ENCODE measurements around the gene KDM2A.
"Not testable (repeated sequence)": the region's sequence is repeated elsewhere in the genome, so short reads cannot be mapped to it uniquely, and the experiment has no call there.

The KDM2A gene

GRCh38 chr11:67118181-67118766 is 789 bp upstream of the KDM2A start:
- DNase-seq: no peak

DNA sequence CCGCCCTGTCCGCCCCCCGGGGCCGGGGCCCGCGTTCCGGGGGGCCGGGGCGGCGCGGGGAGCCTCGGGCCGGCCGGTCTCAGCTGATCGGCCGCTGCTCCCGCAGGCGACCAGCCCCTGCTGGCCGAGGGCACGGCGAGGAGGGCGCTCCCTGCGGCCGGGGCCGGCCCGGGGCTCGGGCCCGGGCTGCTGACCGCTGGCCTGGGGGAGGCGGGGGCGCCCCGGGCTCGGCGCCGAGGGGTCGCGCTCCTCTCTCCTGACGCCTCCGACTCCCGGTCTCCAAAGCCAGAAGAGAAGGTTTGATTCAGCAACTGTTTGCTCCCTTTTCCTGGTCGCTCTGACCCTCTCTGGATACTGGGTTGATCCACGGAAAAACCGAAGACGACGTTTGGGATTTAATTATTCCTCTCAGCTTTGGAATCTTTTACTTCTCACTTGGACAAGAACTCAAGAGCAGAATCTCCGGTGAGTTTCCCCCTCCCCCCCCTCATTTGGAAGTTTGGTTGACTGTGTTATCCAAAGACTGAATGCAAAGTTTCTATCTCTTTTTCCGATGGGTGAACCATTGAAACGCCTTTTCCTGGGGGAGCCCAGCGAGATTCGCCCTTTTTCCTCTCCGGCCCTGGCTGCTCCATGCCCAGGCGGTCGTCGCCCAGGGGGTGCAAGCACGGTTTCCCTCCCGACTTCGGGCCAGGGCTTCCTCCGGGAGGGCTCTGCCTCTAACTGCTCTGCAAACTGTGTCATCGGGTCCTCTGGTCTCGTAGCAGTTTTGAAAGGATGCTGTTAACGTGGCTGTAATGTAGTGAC is 725 bp downstream of the KDM2A start:
- DNase-seq: peak; percentile 24

GRCh38 chr11:67120456-67120855 is 1.4 kb downstream of the KDM2A start:
- no peak for DNase-seq

GRCh38 chr11:67120881-67121710 is 2.0 kb downstream of the KDM2A start:
- peak; percentile 34 for DNase-seq

DNA sequence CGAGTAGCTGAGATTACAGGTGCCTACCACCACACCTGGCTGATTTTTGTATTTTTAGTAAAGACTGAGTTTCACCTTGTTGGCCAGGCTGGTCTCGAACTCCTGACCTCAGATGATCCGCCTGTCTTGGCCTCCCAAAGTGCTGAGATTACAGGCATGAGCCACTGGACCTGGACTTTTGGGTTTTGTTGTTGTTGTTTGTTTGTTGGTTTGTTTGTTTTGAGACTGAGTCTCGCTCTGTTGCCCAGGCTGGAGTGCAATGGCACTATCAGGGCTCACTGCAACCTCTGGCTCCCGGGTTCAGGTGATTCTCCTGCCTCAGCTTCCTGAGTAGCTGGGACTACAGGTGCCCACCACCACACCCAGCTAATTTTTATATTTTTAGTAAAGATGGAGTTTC is 4.7 kb downstream of the KDM2A start:
- DNase-seq: not testable (repeated sequence)

GRCh38 chr11:67126243-67126642 is 7.2 kb downstream of the KDM2A start:
- not testable (repeated sequence) for DNase-seq

DNA sequence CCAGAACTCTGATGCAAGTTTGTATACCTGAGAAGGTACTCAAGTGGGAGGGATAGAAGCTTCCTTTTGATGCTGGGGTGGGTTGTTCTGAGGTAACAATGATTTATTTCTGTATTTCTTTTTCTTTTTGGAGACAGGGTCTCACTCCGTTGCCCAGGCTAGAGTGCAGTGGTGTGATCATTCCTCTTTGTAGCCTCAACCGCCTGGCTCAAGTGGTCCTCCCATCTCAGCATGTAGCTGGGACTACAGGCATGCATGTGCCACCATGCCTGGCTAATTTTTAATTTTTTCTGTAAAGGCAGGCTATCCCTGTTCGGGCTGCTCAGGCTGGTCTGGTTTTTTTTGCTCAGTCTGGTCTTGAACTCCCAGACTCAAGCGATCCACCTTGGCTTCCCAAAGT is 7.9 kb downstream of the KDM2A start:
- no peak for DNase-seq

GRCh38 chr11:67130861-67131260 is 11.8 kb downstream of the KDM2A start:
- DNase-seq: not testable (repeated sequence)

- DNase-seq: no peak
Measured at GRCh38 chr11:67136156-67136555, 17.1 kb downstream of the KDM2A start.

DNA sequence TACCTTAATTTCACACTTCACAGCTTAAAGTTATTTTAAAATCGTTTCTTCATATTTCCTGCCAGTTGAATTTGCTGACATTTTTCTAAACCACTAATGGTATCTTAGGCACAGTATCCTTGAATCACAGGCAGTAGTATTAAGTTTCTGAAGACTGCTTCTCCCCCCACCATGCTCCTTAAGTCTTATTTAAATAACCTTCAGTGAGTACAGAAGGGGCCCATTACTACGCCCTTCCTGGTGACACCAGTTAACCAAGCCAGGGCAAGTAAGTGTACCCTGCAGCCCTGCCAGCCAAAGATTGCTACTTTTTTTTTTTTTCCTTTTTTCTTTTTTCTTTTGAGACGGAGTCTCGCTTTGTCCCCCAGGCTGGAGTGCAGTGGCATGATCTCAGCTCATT is 19.9 kb downstream of the KDM2A start:
- DNase-seq: no peak

DNA sequence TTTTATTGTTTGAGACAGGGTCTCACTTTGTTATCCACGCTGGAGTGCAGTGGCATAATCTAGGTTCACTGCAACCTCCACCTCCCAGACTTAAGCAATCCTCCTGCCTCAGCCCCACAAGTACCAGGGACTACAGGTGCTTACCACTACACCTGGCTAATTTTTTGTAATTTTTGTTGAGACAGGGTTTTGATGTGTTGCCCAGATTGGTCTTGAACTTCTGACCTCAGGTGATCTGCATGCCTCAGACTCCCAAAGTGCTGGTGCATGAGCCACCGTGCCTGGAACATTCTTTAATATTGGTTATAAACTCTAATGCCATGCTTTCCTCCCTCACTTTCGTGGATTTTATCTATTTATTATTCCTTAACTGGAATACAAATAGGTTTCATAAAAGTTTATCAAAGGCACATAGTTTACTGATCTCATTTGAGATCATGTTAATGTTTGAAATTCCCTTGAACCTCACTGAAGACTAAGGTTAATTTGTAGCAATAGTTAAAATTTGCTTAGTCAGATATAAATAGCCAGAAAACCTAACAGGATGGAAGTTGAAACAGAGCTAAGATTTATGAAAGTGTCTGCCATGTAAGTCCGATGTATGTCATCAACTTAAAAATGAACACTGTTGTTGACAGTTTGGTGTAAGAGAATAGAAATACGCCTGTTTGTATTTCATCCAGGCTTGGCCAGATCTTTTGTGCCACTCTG is 27.6 kb downstream of the KDM2A start:
- no peak for DNase-seq

GRCh38 chr11:67153971-67154370 is 34.9 kb downstream of the KDM2A start:
- no peak for DNase-seq

DNA sequence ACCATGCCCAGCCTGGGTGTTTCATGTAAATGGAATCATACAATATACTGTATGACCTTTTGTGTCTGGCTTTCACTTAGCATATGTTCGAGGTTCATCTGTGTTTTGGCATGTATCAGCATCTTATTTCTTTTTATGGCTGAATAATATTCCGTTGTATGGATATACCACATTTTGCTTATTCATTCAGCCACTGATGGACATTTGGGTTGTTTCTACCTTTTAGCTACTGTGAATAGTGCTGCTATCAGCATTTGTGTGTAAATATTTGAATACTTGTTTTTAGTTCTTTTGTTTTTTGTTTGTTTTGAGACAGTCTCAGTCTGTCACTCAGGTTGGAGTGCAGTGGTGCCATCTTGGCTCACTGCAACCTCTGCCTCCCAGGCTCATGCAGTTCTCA is 35.7 kb downstream of the KDM2A start:
- no peak for DNase-seq

DNA sequence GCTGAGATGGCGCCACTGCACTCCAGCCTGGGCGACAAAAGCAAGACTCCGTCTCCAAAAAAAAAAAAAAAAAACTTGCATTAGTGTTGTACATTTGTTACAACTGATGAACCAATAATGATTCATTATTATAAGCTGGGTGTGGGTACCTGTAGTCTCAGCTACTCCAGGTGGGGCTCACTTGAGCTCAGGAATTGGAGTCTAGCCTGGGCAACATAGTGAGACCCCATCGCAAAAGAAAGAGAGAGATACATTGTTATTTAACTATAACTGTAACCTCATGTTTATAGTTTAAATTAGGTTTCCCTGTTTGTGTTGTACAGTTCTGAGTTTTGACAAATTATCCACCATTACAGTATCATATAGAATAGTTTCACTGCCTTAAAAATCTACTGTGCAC is 38.6 kb downstream of the KDM2A start:
- no peak for DNase-seq

GRCh38 chr11:67158221-67158620 is 39.2 kb downstream of the KDM2A start:
- no peak for DNase-seq

GRCh38 chr11:67160045-67160444 is 41.0 kb downstream of the KDM2A start:
- no peak for DNase-seq

DNA sequence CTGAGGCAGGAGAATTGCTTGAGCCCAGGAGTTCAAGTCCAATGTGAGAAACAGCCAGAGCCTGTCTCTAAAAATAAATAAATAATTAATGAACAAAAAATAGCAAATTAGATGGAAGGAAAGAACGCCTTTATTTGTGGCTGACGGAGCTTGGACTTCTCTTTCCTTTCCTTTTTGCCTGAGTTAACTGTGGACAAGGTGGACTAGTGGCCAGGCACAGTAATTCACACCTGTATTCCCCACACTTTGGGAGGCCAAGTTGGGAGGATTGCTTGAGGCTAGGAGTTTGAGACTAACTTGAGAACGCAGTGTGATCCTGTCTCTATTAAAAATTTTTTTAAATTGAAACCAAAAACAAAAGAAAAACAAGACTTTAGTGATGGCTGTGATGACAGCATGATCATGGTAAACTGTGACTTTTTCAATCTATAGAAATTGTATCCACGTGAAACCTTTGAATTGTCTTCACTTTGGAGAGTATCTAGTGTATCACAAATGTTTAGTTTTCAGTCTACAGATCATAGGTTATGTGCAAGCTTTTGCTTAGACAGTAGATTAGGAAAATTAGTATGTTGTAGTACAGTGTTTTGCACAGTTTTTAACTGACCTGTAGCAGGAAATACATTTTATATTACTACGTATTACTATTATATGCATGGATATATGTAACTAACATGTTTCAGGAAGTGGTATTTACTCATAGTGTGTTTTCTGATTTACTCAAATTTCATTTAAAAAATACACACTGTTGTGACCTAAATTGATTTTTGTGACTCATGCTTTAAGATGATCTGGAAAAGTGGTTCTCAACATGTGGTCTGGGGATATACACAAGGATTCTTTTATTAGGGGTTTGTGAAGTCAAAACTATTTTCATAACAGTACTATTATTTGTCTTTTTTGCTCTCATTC is 42.1 kb downstream of the KDM2A start:
- DNase-seq: peak; percentile 66

DNA sequence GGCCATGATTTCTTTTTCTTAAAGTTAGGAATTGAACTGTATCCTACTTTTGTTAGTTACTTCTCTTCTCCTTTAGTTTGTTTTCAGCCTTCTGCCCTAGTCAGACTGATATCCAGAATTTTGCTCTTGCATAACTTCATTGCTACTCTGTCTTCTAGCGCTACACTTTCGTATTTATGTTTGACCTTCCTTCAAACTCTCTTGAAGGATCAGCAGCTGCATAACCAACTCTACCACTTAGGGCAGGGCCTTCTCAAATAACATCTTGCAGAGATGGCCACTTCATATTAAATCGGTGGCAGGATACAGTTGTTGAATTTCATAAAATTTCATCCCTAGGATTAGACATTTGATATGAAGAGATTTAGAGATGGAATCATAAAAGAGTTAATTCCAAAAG is 43.9 kb downstream of the KDM2A start:
- no peak for DNase-seq

DNA sequence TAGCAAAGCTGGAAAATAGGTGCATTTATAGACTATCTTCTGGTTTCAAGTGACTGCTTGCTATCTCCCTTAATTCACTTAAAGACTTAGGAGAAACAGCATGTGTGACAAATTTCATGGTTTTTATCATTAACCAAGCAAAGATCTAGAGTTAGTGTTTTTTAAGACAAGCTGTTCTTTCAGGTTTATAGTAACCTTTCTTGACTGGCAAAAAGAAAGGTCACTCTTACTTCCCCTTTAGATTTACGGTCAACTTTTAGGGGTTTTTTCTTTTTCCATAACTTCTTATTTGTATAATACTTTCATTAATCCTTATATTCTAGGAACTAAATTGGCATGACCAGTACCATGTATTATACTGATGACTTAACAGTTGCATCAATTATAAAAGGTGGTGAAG is 46.6 kb downstream of the KDM2A start:
- no peak for DNase-seq

- DNase-seq: no peak
Measured at GRCh38 chr11:67167091-67167490, 48.0 kb downstream of the KDM2A start.

- DNase-seq: no peak
Measured at GRCh38 chr11:67167719-67168118, 48.7 kb downstream of the KDM2A start.

- not testable (repeated sequence) for DNase-seq
Measured at GRCh38 chr11:67168911-67169310, 49.8 kb downstream of the KDM2A start.

Data from HCEC 1CT (cell line).